T-helper 2 cell treated with Interferon-gamma antibody and Interleukin-4, amounts not matched to agents 100 ng/mL and 5 ng/mL, for 36 hours (primary cell): ENCODE results near the gene TTLL11. TPM values are rescaled to one million over a fixed set of nuclear protein-coding genes. Genes with fewer than 3 reads are reported as not detected.
"Not testable (repeated sequence)": the region's sequence is repeated elsewhere in the genome, so short reads cannot be mapped to it uniquely, and the experiment has no call there.

Experiments used
- intact Hi-C: fragments of 100-400 bp; cut with micrococcal nuclease; formaldehyde crosslinking; loops from one replicate; pipeline ENCODE4 v1.15.1; 2023
- total RNA-seq: library from RNA; stranded (reverse); gene quantifications from 2 replicates; pipeline ENCODE4 v1.2.3, GENCODE V29; 2022

TTLL11 gene
- total RNA-seq, 1 donor from 2014 or later = 2.7 TPM

GRCh38 chr9:121914017-121914595 lies 179.0 kb downstream of the TTLL11 start:
- intact Hi-C loops = no loop called here

GRCh38 chr9:121912812-121913627 lies 180.1 kb downstream of the TTLL11 start:
- intact Hi-C loops = no loop called here

GRCh38 chr9:121910491-121911040 lies 182.5 kb downstream of the TTLL11 start:
- intact Hi-C loops = no loop called here

- intact Hi-C loops = no loop called here
Measured at GRCh38 chr9:121909111-121909510, 184.0 kb downstream of the TTLL11 start.

GRCh38 chr9:121906074-121906870 lies 186.8 kb downstream of the TTLL11 start:
- intact Hi-C loops = no loop called here

GRCh38 chr9:121902461-121903135 lies 190.5 kb downstream of the TTLL11 start:
- intact Hi-C loops = no loop called here

- intact Hi-C loops = no loop called here
Measured at GRCh38 chr9:121901616-121902015, 191.5 kb downstream of the TTLL11 start.

GRCh38 chr9:121900163-121900562 lies 192.9 kb downstream of the TTLL11 start:
- intact Hi-C loops = no loop called here

GRCh38 chr9:121898856-121899255 lies 194.3 kb downstream of the TTLL11 start:
- intact Hi-C loops = no loop called here

GRCh38 chr9:121897140-121897539 lies 196.0 kb downstream of the TTLL11 start:
- intact Hi-C loops = no loop called here

- intact Hi-C loops = no loop called here
Measured at GRCh38 chr9:121896545-121896943, 196.6 kb downstream of the TTLL11 start.

- intact Hi-C loops = no loop called here
Measured at GRCh38 chr9:121895818-121896544, 197.1 kb downstream of the TTLL11 start.

GRCh38 chr9:121895358-121895757 lies 197.8 kb downstream of the TTLL11 start:
- intact Hi-C loops = no loop called here

GRCh38 chr9:121894380-121894779 lies 198.7 kb downstream of the TTLL11 start:
- intact Hi-C loops = not testable (repeated sequence)

- intact Hi-C loops = no loop called here
Measured at GRCh38 chr9:121893786-121894185, 199.3 kb downstream of the TTLL11 start.

- intact Hi-C loops = no loop called here
Measured at GRCh38 chr9:121892706-121893105, 200.4 kb downstream of the TTLL11 start.

GRCh38 chr9:121890746-121891145 lies 202.4 kb downstream of the TTLL11 start:
- intact Hi-C loops = no loop called here

GRCh38 chr9:121889990-121890563 lies 203.0 kb downstream of the TTLL11 start:
- intact Hi-C loops = no loop called here

GRCh38 chr9:121888438-121888775 lies 204.7 kb downstream of the TTLL11 start:
- intact Hi-C loops = no loop called here
